Measurements from ENCODE around the gene ULK1.
A peak's percentile ranks its signal among the peaks of the same experiment; 100 is the strongest.

DNA sequence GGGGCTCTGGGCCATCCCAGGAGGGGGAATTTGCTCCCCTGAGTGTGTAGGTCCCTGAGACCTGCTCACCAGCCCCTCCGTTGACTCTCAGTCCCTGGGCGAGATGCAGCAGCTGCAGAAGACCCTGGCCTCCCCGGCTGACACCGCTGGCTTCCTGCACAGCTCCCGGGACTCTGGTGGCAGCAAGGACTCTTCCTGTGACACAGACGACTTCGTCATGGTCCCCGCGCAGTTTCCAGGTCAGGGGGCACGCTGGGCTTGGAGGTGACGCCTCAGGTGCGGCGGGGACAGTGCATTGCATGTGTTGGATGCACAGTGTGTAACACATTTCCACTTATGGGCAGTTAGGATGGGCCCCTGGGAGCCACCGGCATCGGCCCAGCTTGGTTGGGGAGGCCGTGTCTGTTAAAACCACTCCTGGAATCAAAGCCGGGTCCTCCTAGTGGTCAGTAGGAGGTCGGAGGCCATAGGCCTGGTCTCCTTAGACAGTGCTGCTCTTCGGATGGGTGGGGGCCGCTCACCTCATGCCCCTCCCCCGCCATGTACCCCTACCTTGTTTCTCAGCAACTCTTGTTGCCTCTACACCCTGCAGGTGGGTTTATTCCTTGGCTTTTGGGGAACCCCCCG, 17.5 kb downstream of the ULK1 start:
- TF ChIP-seq, protein P1, sequence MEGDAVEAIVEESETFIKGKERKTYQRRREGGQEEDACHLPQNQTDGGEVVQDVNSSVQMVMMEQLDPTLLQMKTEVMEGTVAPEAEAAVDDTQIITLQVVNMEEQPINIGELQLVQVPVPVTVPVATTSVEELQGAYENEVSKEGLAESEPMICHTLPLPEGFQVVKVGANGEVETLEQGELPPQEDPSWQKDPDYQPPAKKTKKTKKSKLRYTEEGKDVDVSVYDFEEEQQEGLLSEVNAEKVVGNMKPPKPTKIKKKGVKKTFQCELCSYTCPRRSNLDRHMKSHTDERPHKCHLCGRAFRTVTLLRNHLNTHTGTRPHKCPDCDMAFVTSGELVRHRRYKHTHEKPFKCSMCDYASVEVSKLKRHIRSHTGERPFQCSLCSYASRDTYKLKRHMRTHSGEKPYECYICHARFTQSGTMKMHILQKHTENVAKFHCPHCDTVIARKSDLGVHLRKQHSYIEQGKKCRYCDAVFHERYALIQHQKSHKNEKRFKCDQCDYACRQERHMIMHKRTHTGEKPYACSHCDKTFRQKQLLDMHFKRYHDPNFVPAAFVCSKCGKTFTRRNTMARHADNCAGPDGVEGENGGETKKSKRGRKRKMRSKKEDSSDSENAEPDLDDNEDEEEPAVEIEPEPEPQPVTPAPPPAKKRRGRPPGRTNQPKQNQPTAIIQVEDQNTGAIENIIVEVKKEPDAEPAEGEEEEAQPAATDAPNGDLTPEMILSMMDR (IDR thresholded peaks at IDR 0.05): peak in 1 of 6 experiments; percentile 28
- no peak for TF ChIP-seq POLR2A (IDR thresholded peaks at IDR 0.05)

All from adrenal gland (tissue), 5 donors.